Measurements from ENCODE around the gene PSMA5. TPM values are rescaled to one million over a fixed set of nuclear protein-coding genes. Genes with fewer than 3 reads are reported as not detected.

Gene PSMA5
- total and polyA plus RNA-seq, 2 of the 13 experiments (the other 11 are each of a cell fraction or from before 2014, with no cell fraction given): 140 to 169 TPM

- peak; percentile 82; the same call in 1 of the 2 replicates for TF ChIP-seq SNAPC4 (CRISPR knock-in tag; IDR thresholded peaks at IDR 0.05)
- no peak for TF ChIP-seq ZNF576 (CRISPR knock-in tag; IDR thresholded peaks at IDR 0.05)
- TF ChIP-seq SPEN (CRISPR knock-in tag; IDR thresholded peaks at IDR 0.05; ENCODE audit: low read depth): peak; percentile 80
- TF ChIP-seq ZNF460 (CRISPR knock-in tag; IDR thresholded peaks at IDR 0.05; ENCODE audit: borderline replicate concordance): no peak
- no peak for TF ChIP-seq ZBTB7A (CRISPR knock-in tag; IDR thresholded peaks at IDR 0.05)
- TF ChIP-seq ZSCAN22 (CRISPR knock-in tag; IDR thresholded peaks at IDR 0.05): no peak
- no peak for TF ChIP-seq NFATC3 (CRISPR knock-in tag; IDR thresholded peaks at IDR 0.05)
- peak; percentile 73 for TF ChIP-seq YY1 (IDR thresholded peaks at IDR 0.05; ENCODE audit: insufficient read depth, insufficient replicate concordance, low read depth, low read length)
- peak; percentile 33 for TF ChIP-seq ZNF781 (CRISPR knock-in tag; IDR thresholded peaks at IDR 0.05; ENCODE audit: borderline replicate concordance, not compliant biosample characterization)
- no peak for TF ChIP-seq ZKSCAN8 (CRISPR knock-in tag; IDR thresholded peaks at IDR 0.05; ENCODE audit: borderline replicate concordance)
- TF ChIP-seq SMARCC2 (IDR thresholded peaks at IDR 0.05): no peak
- TF ChIP-seq ATF3 (CRISPR knock-in tag; IDR thresholded peaks at IDR 0.05): peak; percentile 37; the same call in 1 of the 2 replicates
- TF ChIP-seq ZBTB43 (CRISPR knock-in tag; conservative IDR thresholded peaks at IDR 0.05): no peak; the same call in 1 of the 2 replicates
- peak; percentile 49; the same call in 1 of the 2 replicates for TF ChIP-seq ZBTB2 (CRISPR knock-in tag; IDR thresholded peaks at IDR 0.05; ENCODE audit: low read depth)
- TF ChIP-seq LBX2 (CRISPR knock-in tag; IDR thresholded peaks at IDR 0.05; ENCODE audit: borderline replicate concordance): no peak
- TF ChIP-seq KLF11 (CRISPR knock-in tag; IDR thresholded peaks at IDR 0.05): no peak
- TF ChIP-seq NFKBIZ (CRISPR knock-in tag; IDR thresholded peaks at IDR 0.05): peak; percentile 75
- 0 out of 2 replicates have a peak, but pooled peaks have one; percentile 55 for TF ChIP-seq ARNT2 (CRISPR knock-in tag; IDR thresholded peaks at IDR 0.05; ENCODE audit: low read depth)
- TF ChIP-seq REL (CRISPR knock-in tag; conservative IDR thresholded peaks at IDR 0.05): 0 out of 2 replicates have a peak, but pooled peaks have one; percentile 33
- no peak for TF ChIP-seq ADNP (CRISPR knock-in tag; IDR thresholded peaks at IDR 0.05)
Observed at GRCh38 chr1:109426281-109427170, at the start of gene PSMA5 (continued).
